ENCODE data around the gene CASP2.

DNA sequence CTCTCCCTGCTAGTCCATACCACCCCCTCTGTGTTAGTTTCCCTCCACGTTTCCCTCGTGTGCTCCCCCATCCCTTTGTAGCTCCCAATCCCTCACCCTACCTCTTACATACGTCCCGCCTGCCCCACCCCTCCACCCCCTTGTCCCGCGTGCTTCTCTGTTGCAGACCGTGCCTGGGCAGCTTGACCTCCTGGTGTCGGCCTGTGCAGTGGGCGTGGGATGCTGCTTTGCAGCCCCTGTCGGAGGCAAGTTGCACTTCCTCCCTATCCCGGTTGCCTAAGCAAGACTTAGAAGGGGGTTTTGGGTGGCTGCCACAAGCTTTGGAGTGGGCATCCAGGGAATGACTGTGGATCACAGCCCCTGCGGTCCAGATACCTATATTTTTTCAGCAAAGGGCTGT lies 35.5 kb downstream of the CASP2 start:
- TF ChIP-seq EED (IDR thresholded peaks at IDR 0.05; ENCODE audit: low read depth) (no peak), MTA3 (IDR thresholded peaks at IDR 0.05; ENCODE audit: borderline replicate concordance, low read length) (no peak), MXI1 (IDR thresholded peaks at IDR 0.05; ENCODE audit: low read depth, low read length) (no peak)
